Chondrocyte (in vitro differentiated cells): ENCODE results near the gene RAB14. TPM values are rescaled to one million over a fixed set of nuclear protein-coding genes. Genes with fewer than 3 reads are reported as not detected.

Source experiments
- DNase-seq: peaks from one replicate; pipeline ENCODE4 v3.0.0; 2021; ENCODE audit warnings: mixed read lengths, low spot score
- H3K27ac Mint-ChIP-seq: one replicate; pipeline ENCODE4 v1.8.0; 2021; ENCODE audit warnings: mild to moderate bottlenecking, moderate library complexity, mixed read lengths; ENCODE audit not compliant: unreplicated experiment
- H3K27me3 Mint-ChIP-seq: 2 replicates; pipeline ENCODE4 v1.8.0; 2021; ENCODE audit warnings: low read depth, mixed read lengths
- H3K36me3 Mint-ChIP-seq: 2 replicates; pipeline ENCODE4 v1.8.0; 2021; ENCODE audit warnings: low read depth, mixed read lengths
- H3K4me1 Mint-ChIP-seq: 2 replicates; pipeline ENCODE4 v1.8.0; 2021; ENCODE audit warnings: low read depth, mild to moderate bottlenecking, mixed read lengths
- H3K4me3 Mint-ChIP-seq: one replicate; pipeline ENCODE4 v1.8.0; 2021; ENCODE audit warnings: mild to moderate bottlenecking, moderate library complexity, mixed read lengths; ENCODE audit not compliant: unreplicated experiment
- H3K9me3 Mint-ChIP-seq: 2 replicates; pipeline ENCODE4 v1.8.0; 2021; ENCODE audit warnings: low read depth, mixed read lengths
- CTCF ChIP-seq: fragments of 200-600 bp; sonication (generic); IDR thresholded peaks from 2 replicates; pipeline ENCODE4 v1.5.0; 2021; ENCODE audit warnings: antibody characterized with exemption, mild to moderate bottlenecking, moderate library complexity
- total RNA-seq: library from RNA; stranded (reverse); gene quantifications from 3 replicates; pipeline ENCODE4 v1.2.1, GENCODE V29; 2021

The RAB14 gene
- total RNA-seq, 1 donor from 2014 or later = 64.3 TPM

GRCh38 chr9:121219530-121219929, 17.9 kb upstream of the RAB14 start:
- H3K9me3 Mint-ChIP-seq = no peaks in the 10 kb centered on the region
- DNase-seq = no peak
- TF ChIP-seq CTCF = no peak
- H3K36me3 Mint-ChIP-seq = no peaks in the 10 kb centered on the region
- no peak overlapping the region for H3K4me3 Mint-ChIP-seq
- H3K27me3 Mint-ChIP-seq = no peaks in the 10 kb centered on the region
- H3K4me1 Mint-ChIP-seq = peaks cover 10% of the 10 kb centered on the region
- no peak overlapping the region for H3K27ac Mint-ChIP-seq

- no peak for TF ChIP-seq CTCF
- Mint-ChIP-seq H3K27ac (no peak overlapping the region), H3K4me3 (no peak overlapping the region), H3K27me3 (no peaks in the 10 kb centered on the region), H3K4me1 (peaks cover 10% of the 10 kb centered on the region), H3K9me3 (no peaks in the 10 kb centered on the region), H3K36me3 (no peaks in the 10 kb centered on the region)
- no peak for DNase-seq
These were observed 16.8 kb upstream of the RAB14 start for GRCh38 chr9:121218357-121219027.

- Mint-ChIP-seq H3K4me3 (no peak overlapping the region), H3K27ac (no peak overlapping the region), H3K9me3 (no peaks in the 10 kb centered on the region), H3K36me3 (no peaks in the 10 kb centered on the region), H3K27me3 (no peaks in the 10 kb centered on the region), H3K4me1 (peaks cover 12% of the 10 kb centered on the region)
- DNase-seq = no peak
- TF ChIP-seq CTCF = no peak
These were observed 16.1 kb upstream of the RAB14 start for GRCh38 chr9:121217609-121218292.

- no peak overlapping the region for H3K27ac Mint-ChIP-seq
- DNase-seq = no peak
- TF ChIP-seq CTCF = no peak
- H3K4me3 Mint-ChIP-seq = no peak overlapping the region
- H3K9me3 Mint-ChIP-seq = no peaks in the 10 kb centered on the region
- no peaks in the 10 kb centered on the region for H3K36me3 Mint-ChIP-seq
- peaks cover 9% of the 10 kb centered on the region for H3K4me1 Mint-ChIP-seq
- no peaks in the 10 kb centered on the region for H3K27me3 Mint-ChIP-seq
These were observed 14.7 kb upstream of the RAB14 start for GRCh38 chr9:121216271-121216805.

- peaks cover 9% of the 10 kb centered on the region for H3K4me1 Mint-ChIP-seq
- no peaks in the 10 kb centered on the region for H3K27me3 Mint-ChIP-seq
- no peaks in the 10 kb centered on the region for H3K9me3 Mint-ChIP-seq
- H3K36me3 Mint-ChIP-seq = no peaks in the 10 kb centered on the region
- no peak for DNase-seq
- H3K4me3 Mint-ChIP-seq = no peak overlapping the region
- H3K27ac Mint-ChIP-seq = no peak overlapping the region
- no peak for TF ChIP-seq CTCF
These were observed 12.3 kb upstream of the RAB14 start for GRCh38 chr9:121214005-121214404.
